Gastroesophageal sphincter (tissue), 3 donors: ENCODE measurements around the gene GPBP1.

ENCODE experiments used
- POLR2AphosphoS5 ChIP-seq: sonication (generic); formaldehyde crosslinking; IDR thresholded peaks from one replicate; pipeline ENCODE4 v1.6.1; 2017; ENCODE audit warnings: antibody characterized with exemption
- TF ChIP-seq, protein P1 (sequence below), 4 experiments: fragments of 200-600 bp in 2 of 4; fragments of 450-650 bp in 2 of 4; sonication (generic) in 1 of 4; IDR thresholded peaks; one replicate each; pipeline ENCODE4 v1.5.1; 2017 to 2019; ENCODE audit warnings: antibody characterized with exemption in 4 of 4, mild to moderate bottlenecking in 2 of 4, moderate library complexity in 2 of 4

GRCh38 chr5:57307516-57307915, 133.7 kb downstream of the GPBP1 start:
- TF ChIP-seq POLR2AphosphoS5 = no peak
- TF ChIP-seq, protein P1, sequence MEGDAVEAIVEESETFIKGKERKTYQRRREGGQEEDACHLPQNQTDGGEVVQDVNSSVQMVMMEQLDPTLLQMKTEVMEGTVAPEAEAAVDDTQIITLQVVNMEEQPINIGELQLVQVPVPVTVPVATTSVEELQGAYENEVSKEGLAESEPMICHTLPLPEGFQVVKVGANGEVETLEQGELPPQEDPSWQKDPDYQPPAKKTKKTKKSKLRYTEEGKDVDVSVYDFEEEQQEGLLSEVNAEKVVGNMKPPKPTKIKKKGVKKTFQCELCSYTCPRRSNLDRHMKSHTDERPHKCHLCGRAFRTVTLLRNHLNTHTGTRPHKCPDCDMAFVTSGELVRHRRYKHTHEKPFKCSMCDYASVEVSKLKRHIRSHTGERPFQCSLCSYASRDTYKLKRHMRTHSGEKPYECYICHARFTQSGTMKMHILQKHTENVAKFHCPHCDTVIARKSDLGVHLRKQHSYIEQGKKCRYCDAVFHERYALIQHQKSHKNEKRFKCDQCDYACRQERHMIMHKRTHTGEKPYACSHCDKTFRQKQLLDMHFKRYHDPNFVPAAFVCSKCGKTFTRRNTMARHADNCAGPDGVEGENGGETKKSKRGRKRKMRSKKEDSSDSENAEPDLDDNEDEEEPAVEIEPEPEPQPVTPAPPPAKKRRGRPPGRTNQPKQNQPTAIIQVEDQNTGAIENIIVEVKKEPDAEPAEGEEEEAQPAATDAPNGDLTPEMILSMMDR (IDR thresholded peaks at IDR 0.05) = no peak
